ENCODE results near the gene LPP. TPM values are rescaled to one million over a fixed set of nuclear protein-coding genes. Genes with fewer than 3 reads are reported as not detected.

Gene LPP
- total RNA-seq, 6 experiments from 2014 or later, result 84.1 to 121 (median 102) TPM

- H3K27ac Mint-ChIP-seq, result no peak overlapping the region
- H3K9me3 Mint-ChIP-seq, result no peaks in the 10 kb centered on the region
- H3K36me3 Mint-ChIP-seq (ENCODE audit: low read depth), result peaks cover 11% of the 10 kb centered on the region
- H3K27me3 Mint-ChIP-seq (ENCODE audit: insufficient read depth), result no peaks in the 10 kb centered on the region
- TF ChIP-seq CTCF (IDR thresholded peaks at IDR 0.05), result no peak
- H3K4me1 Mint-ChIP-seq (ENCODE audit: low read depth), result peaks cover 29% of the 10 kb centered on the region
- no peak overlapping the region for H3K4me3 Mint-ChIP-seq
- no peak for DNase-seq
Measured at GRCh38 chr3:188352196-188352927, 198.4 kb downstream of the LPP start.

- no peaks in the 10 kb centered on the region for H3K9me3 Mint-ChIP-seq
- no peak for DNase-seq
- no peaks in the 10 kb centered on the region for H3K27me3 Mint-ChIP-seq (ENCODE audit: insufficient read depth)
- H3K4me3 Mint-ChIP-seq, result no peak overlapping the region
- H3K36me3 Mint-ChIP-seq (ENCODE audit: low read depth), result peaks cover 7% of the 10 kb centered on the region
- no peak overlapping the region for H3K27ac Mint-ChIP-seq
- peaks cover 19% of the 10 kb centered on the region for H3K4me1 Mint-ChIP-seq (ENCODE audit: low read depth)
- TF ChIP-seq CTCF (IDR thresholded peaks at IDR 0.05), result no peak
Measured at GRCh38 chr3:188353426-188353825, 199.5 kb downstream of the LPP start.

GRCh38 chr3:188358787-188359493 lies 205.0 kb downstream of the LPP start:
- no peak for DNase-seq
- Mint-ChIP-seq H3K27me3 (ENCODE audit: insufficient read depth) (no peaks in the 10 kb centered on the region), H3K27ac (no peak overlapping the region; the same call in 1 of the 2 replicates)

GRCh38 chr3:188360364-188360881 lies 206.5 kb downstream of the LPP start:
- H3K27me3 Mint-ChIP-seq (ENCODE audit: insufficient read depth), result no peaks in the 10 kb centered on the region; the same call in 1 of the 2 replicates
- no peak for DNase-seq
- peaks cover 21% of the 10 kb centered on the region for H3K36me3 Mint-ChIP-seq (ENCODE audit: low read depth)
- H3K4me3 Mint-ChIP-seq, result no peak overlapping the region
- no peak for TF ChIP-seq CTCF (IDR thresholded peaks at IDR 0.05)
- H3K9me3 Mint-ChIP-seq, result no peaks in the 10 kb centered on the region
- H3K27ac Mint-ChIP-seq, result no peak overlapping the region
- H3K4me1 Mint-ChIP-seq (ENCODE audit: low read depth), result peaks cover 22% of the 10 kb centered on the region

More at GRCh38 chr3:188358787-188359493, 205.0 kb downstream of the LPP start:
- Mint-ChIP-seq H3K36me3 (ENCODE audit: low read depth) (peaks cover 21% of the 10 kb centered on the region), H3K4me1 (ENCODE audit: low read depth) (peaks cover 22% of the 10 kb centered on the region), H3K9me3 (no peaks in the 10 kb centered on the region), H3K4me3 (no peak overlapping the region)
- no peak for TF ChIP-seq CTCF (IDR thresholded peaks at IDR 0.05)

GRCh38 chr3:188361888-188362287 lies 207.9 kb downstream of the LPP start:
- peaks cover 21% of the 10 kb centered on the region for H3K36me3 Mint-ChIP-seq (ENCODE audit: low read depth)
- DNase-seq, result no peak
- H3K4me3 Mint-ChIP-seq, result no peak overlapping the region
- peaks cover 22% of the 10 kb centered on the region for H3K4me1 Mint-ChIP-seq (ENCODE audit: low read depth)
- no peaks in the 10 kb centered on the region; the same call in 1 of the 2 replicates for H3K27me3 Mint-ChIP-seq (ENCODE audit: insufficient read depth)
- no peak for TF ChIP-seq CTCF (IDR thresholded peaks at IDR 0.05)
- H3K9me3 Mint-ChIP-seq, result no peaks in the 10 kb centered on the region
- H3K27ac Mint-ChIP-seq, result no peak overlapping the region

Measured in HFFc6 (cell line).